HCT116 (cell line): ENCODE measurements around the gene THOC6. TPM values are rescaled to one million over a fixed set of nuclear protein-coding genes. Genes with fewer than 3 reads are reported as not detected.
A peak's percentile ranks its signal among the peaks of the same experiment; 100 is the strongest.

ENCODE experiments used
- ATAC-seq: fragments of 200-7000 bp; cut with Tn5 transposase; 2 replicates; pipeline ENCODE4 v1.9.1; 2020; ENCODE audit warnings: mild to moderate bottlenecking, moderate library complexity
- BruUV-seq: library from RNA; stranded (reverse); fragments of 400-500 nt; replicated peaks from 2 replicates; lab custom pipeline; 2021; lab: Mats Ljungman, UMichigan
- CTCF ChIA-PET: fragments of 300-600 bp; sonication (Branson Sonifier 250); formaldehyde crosslinking; loops from one replicate; lab custom pipeline; 2021; ENCODE audit warnings: antibody characterized with exemption; lab: Charles Lee
- POLR2A ChIA-PET: fragments of 300-600, 350-600 bp; sonication (Branson Sonifier 250); formaldehyde crosslinking; loops from one replicate; lab custom pipeline; 2021; ENCODE audit warnings: antibody characterized with exemption; lab: Charles Lee
- RAD21 ChIA-PET, 2 experiments: fragments of 300-600 bp; sonication (Branson Sonifier 250); formaldehyde crosslinking; loops; one replicate each; lab custom pipeline; 2023; ENCODE audit warnings: low total read pairs in 2 of 2; ENCODE audit not compliant: uncharacterized antibody in 2 of 2, unreplicated experiment in 2 of 2, low non-redundant PET in 1 of 2; lab: Charles Lee
- DNase-seq: peaks from one replicate; pipeline ENCODE4 v3.0.0-alpha.2; 2010; ENCODE audit warnings: low read depth, low spot score
- H2AFZ ChIP-seq: fragments of 200-600 bp; shearing (Covaris generic), sonication (generic); 2 replicates; pipeline ENCODE4 v1.6.1; 2017; ENCODE audit warnings: low read depth, mixed run types, mixed read lengths, antibody characterized with exemption, low read length; ENCODE audit not compliant: poor library complexity, severe bottlenecking
- H3K27ac ChIP-seq: 2 replicates; pipeline ENCODE4 v1.5.1; 2012; ENCODE audit warnings: low read depth, low read length
- H3K27me3 ChIP-seq: fragments of 200-600 bp; sonication (generic); 2 replicates; pipeline ENCODE4 v1.6.1; 2016; ENCODE audit warnings: mixed run types, low read length, mixed read lengths; ENCODE audit not compliant: insufficient read depth
- H3K36me3 ChIP-seq, 2 experiments: fragments of 200-500 bp in 1 of 2; fragments of 200-600 bp in 1 of 2; sonication (Bioruptor generic) in 1 of 2; sonication (generic) in 1 of 2; 2 replicates each; pipeline versions ENCODE4 v1.5.1 to v1.6.1; 2014 to 2016; ENCODE audit warnings: low read length in 2 of 2, inconsistent platforms in 1 of 2, mixed read lengths in 1 of 2, mixed run types in 1 of 2; ENCODE audit not compliant: insufficient read depth in 2 of 2, control insufficient read depth in 1 of 2
- H3K4me1 ChIP-seq, 2 experiments: fragments of 200-600 bp in 1 of 2; sonication (generic) in 1 of 2; 2 replicates each; pipeline versions ENCODE4 v1.5.1 to v1.6.1; 2012 to 2017; ENCODE audit warnings: low read length in 2 of 2, inconsistent platforms in 1 of 2, mild to moderate bottlenecking in 1 of 2, mixed read lengths in 1 of 2, mixed run types in 1 of 2, moderate library complexity in 1 of 2; ENCODE audit not compliant: insufficient read depth in 2 of 2, control insufficient read depth in 1 of 2
- H3K4me2 ChIP-seq: fragments of 200-600 bp; sonication (generic); 2 replicates; pipeline ENCODE4 v1.6.1; 2017; ENCODE audit warnings: mixed run types, low read length, mixed read lengths
- H3K4me3 ChIP-seq, 2 experiments: fragments of 200-600 bp in 1 of 2; sonication (generic) in 1 of 2; replicated peaks in 1 of 2; 2 replicates each; pipeline ENCODE4 v1.5.1; 2011 to 2016; ENCODE audit warnings: low read length in 2 of 2, control low read depth in 1 of 2, low read depth in 1 of 2, mild to moderate bottlenecking in 1 of 2, mixed read lengths in 1 of 2, mixed run types in 1 of 2
- H3K79me2 ChIP-seq: fragments of 200-600 bp; sonication (generic); 2 replicates; pipeline ENCODE4 v1.6.1; 2017; ENCODE audit warnings: mild to moderate bottlenecking, mixed run types, low read length, moderate library complexity, mixed read lengths; ENCODE audit not compliant: insufficient read depth
- H3K9ac ChIP-seq: fragments of 200-600 bp; sonication (generic); 2 replicates; pipeline ENCODE4 v1.6.1; 2016; ENCODE audit warnings: low read length, mixed read lengths
- H3K9me2 ChIP-seq: fragments of 200-600 bp; sonication (generic), shearing (Covaris generic); 2 replicates; pipeline ENCODE4 v1.6.1; 2017; ENCODE audit warnings: mixed run types, mild to moderate bottlenecking, moderate library complexity; ENCODE audit not compliant: insufficient read depth
- H3K9me3 ChIP-seq, 2 experiments: fragments of 200-500 bp in 1 of 2; fragments of 200-600 bp in 1 of 2; sonication (Bioruptor generic) in 1 of 2; sonication (generic) in 1 of 2; 2 replicates each; pipeline ENCODE4 v1.6.1; 2014 to 2017; ENCODE audit warnings: low read length in 2 of 2, mixed read lengths in 2 of 2, inconsistent platforms in 1 of 2, low read depth in 1 of 2, mild to moderate bottlenecking in 1 of 2, mixed run types in 1 of 2, moderate library complexity in 1 of 2; ENCODE audit not compliant: control insufficient read depth in 1 of 2, insufficient read depth in 1 of 2
- H4K20me1 ChIP-seq: fragments of 200-600 bp; sonication (generic), shearing (Covaris generic); 2 replicates; pipeline ENCODE4 v1.6.1; 2017; ENCODE audit warnings: mixed run types, mild to moderate bottlenecking, moderate library complexity; ENCODE audit not compliant: insufficient read depth
- ATF3 ChIP-seq: IDR thresholded peaks from 2 replicates; pipeline ENCODE4 v1.6.1; 2012
- CBX3 ChIP-seq: IDR thresholded peaks from 2 replicates; pipeline ENCODE4 v1.6.1; 2012; ENCODE audit warnings: low read depth
- CEBPB ChIP-seq: IDR thresholded peaks from 2 replicates; pipeline ENCODE4 v1.6.1; 2012; ENCODE audit warnings: low read depth
- CTCF ChIP-seq, 3 experiments: fragments of 200-600 bp in 1 of 3; sonication (generic) in 1 of 3; IDR thresholded peaks in 2 of 3; conservative IDR thresholded peaks in 1 of 3; 2 replicates each; pipeline ENCODE4 v1.5.1; 2012 to 2017; ENCODE audit warnings: low read depth in 2 of 3, low read length in 2 of 3, antibody characterized with exemption in 1 of 3, borderline replicate concordance in 1 of 3, control low read depth in 1 of 3, mild to moderate bottlenecking in 1 of 3, mixed read lengths in 1 of 3, mixed run types in 1 of 3, moderate library complexity in 1 of 3; ENCODE audit not compliant: insufficient read depth in 1 of 3
- EGR1 ChIP-seq: IDR thresholded peaks from 2 replicates; pipeline ENCODE4 v1.6.1; 2012; ENCODE audit warnings: low read depth
- ELF1 ChIP-seq: IDR thresholded peaks from 2 replicates; pipeline ENCODE4 v1.6.1; 2012; ENCODE audit warnings: low read depth, borderline replicate concordance
- EZH2 ChIP-seq: fragments of 200-600 bp; sonication (generic); IDR thresholded peaks from 2 replicates; pipeline ENCODE4 v1.6.1; 2017; ENCODE audit warnings: antibody characterized with exemption, mixed run types
- FOSL1 ChIP-seq: IDR thresholded peaks from 2 replicates; pipeline ENCODE4 v1.6.1; 2012; ENCODE audit warnings: low read depth
- JUND ChIP-seq: IDR thresholded peaks from 2 replicates; pipeline ENCODE4 v1.6.1; 2012
- POLR2AphosphoS5 ChIP-seq: IDR thresholded peaks from 2 replicates; pipeline ENCODE4 v1.6.1; 2011; ENCODE audit warnings: mild to moderate bottlenecking, low read depth, low read length, moderate library complexity
- RAD21 ChIP-seq: IDR thresholded peaks from 2 replicates; pipeline ENCODE4 v1.6.1; 2012; ENCODE audit warnings: low read depth, mild to moderate bottlenecking
- REST ChIP-seq: IDR thresholded peaks from 2 replicates; pipeline ENCODE4 v1.6.1; 2012; ENCODE audit warnings: low read depth
- SIN3A ChIP-seq: IDR thresholded peaks from 2 replicates; pipeline ENCODE4 v1.6.1; 2012; ENCODE audit warnings: low read depth
- SP1 ChIP-seq: IDR thresholded peaks from 2 replicates; pipeline ENCODE4 v1.6.1; 2012; ENCODE audit warnings: low read depth
- SRF ChIP-seq: IDR thresholded peaks from 2 replicates; pipeline ENCODE4 v1.6.1; 2012; ENCODE audit warnings: low read depth
- YY1 ChIP-seq: IDR thresholded peaks from 2 replicates; pipeline ENCODE4 v1.6.1; 2011; ENCODE audit warnings: low read length, low read depth, moderate library complexity, mild to moderate bottlenecking; ENCODE audit not compliant: insufficient replicate concordance; ENCODE audit errors: extremely low read depth
- ZBTB33 ChIP-seq: IDR thresholded peaks from 2 replicates; pipeline ENCODE4 v1.6.1; 2011; ENCODE audit warnings: mild to moderate bottlenecking, low read length, moderate library complexity; ENCODE audit not compliant: insufficient replicate concordance; ENCODE audit errors: extremely low read depth
- ZFX ChIP-seq: fragments of 450-650 bp; IDR thresholded peaks from 2 replicates; pipeline ENCODE4 v1.6.1; 2017
- ZNF274 ChIP-seq: fragments of 200-500 bp; sonication (Bioruptor generic); IDR thresholded peaks from 2 replicates; pipeline ENCODE4 v1.6.1; 2014; ENCODE audit warnings: mild to moderate bottlenecking, low read depth, low read length, inconsistent platforms
- intact Hi-C: fragments of 100-400 bp; cut with micrococcal nuclease; formaldehyde crosslinking; loops from 2 replicates; pipeline ENCODE4 v1.10.0; 2022
- total RNA-seq: library from RNA; stranded (reverse); gene quantifications from one replicate; pipeline ENCODE4 v1.2.1, GENCODE V29; 2021; ENCODE audit not compliant: unreplicated experiment

The THOC6 gene
- total RNA-seq, 1 experiment from 2014 or later = 62.9 TPM

GRCh38 chr16:3065069-3065741, 41.4 kb downstream of the THOC6 start, which contains the start of gene IL32:
IL32 (plus strand) TSS chr16:3065640; CDS start chr16:3065812, 172 bp downstream.
- Histone ChIP-seq H2AFZ (no peak within 1 kb of the TSS), H3K79me2 (no peaks in the 10 kb centered on the region), H3K9ac (peak within 1 kb of the TSS; percentile 17; the same call in 1 of the 2 replicates), H3K4me2 (peak within 1 kb of the TSS; percentile 3; the same call in 1 of the 2 replicates), H3K4me3 (peak within 1 kb of the TSS; percentile 6 to 18; a peak in 2 of 4 replicates), H4K20me1 (no peaks in the 10 kb centered on the region), H3K9me3 (no peaks in the 10 kb centered on the region), H3K27ac (no peak within 1 kb of the TSS; the same call in 1 of the 2 replicates), H3K9me2 (no peaks in the 10 kb centered on the region), H3K36me3 (no peaks in the 10 kb centered on the region), H3K4me1 (peaks cover 0 to 16% of the 10 kb centered on the region in 2 experiments; a peak in 1 of 4 replicates), H3K27me3 (no peaks in the 10 kb centered on the region)
- TF ChIP-seq SP1 = no peak
- TF ChIP-seq EZH2 = no peak
- TF ChIP-seq RAD21 = no peak
- TF ChIP-seq ATF3 = no peak
- no peak for TF ChIP-seq EGR1
- TF ChIP-seq CTCF (IDR thresholded peaks at IDR 0.05 in 2 of 3, conservative IDR thresholded peaks at IDR 0.05 in 1 of 3; ENCODE audit: borderline replicate concordance in 1 of 3, insufficient read depth in 1 of 3, low read depth in 2 of 3, low read length in 2 of 3) = no peak
- TF ChIP-seq REST = no peak
- no peak for TF ChIP-seq YY1
- TF ChIP-seq JUND = no peak
- TF ChIP-seq SIN3A = no peak
- no peak for TF ChIP-seq ZFX
- no peak for TF ChIP-seq POLR2AphosphoS5
- no peak for TF ChIP-seq FOSL1
- TF ChIP-seq CBX3 = no peak
- no peak for TF ChIP-seq ZBTB33
- TF ChIP-seq SRF = no peak
- no peak for TF ChIP-seq ELF1
- TF ChIP-seq CEBPB = no peak
- no peak for TF ChIP-seq ZNF274
- POLR2A ChIA-PET = no interaction called here
- DNase-seq (no peak), ATAC-seq (peak; percentile 33; the same call in 1 of the 2 replicates)
- intact Hi-C loops = no loop called here
- RAD21 ChIA-PET = no interaction called here
- CTCF ChIA-PET = no interaction called here
- BruUV-seq = TSS peak; percentile 51
